ENCODE data around the gene NEK10.
A peak's percentile ranks its signal among the peaks of the same experiment; 100 is the strongest.

The NEK10 gene

DNA sequence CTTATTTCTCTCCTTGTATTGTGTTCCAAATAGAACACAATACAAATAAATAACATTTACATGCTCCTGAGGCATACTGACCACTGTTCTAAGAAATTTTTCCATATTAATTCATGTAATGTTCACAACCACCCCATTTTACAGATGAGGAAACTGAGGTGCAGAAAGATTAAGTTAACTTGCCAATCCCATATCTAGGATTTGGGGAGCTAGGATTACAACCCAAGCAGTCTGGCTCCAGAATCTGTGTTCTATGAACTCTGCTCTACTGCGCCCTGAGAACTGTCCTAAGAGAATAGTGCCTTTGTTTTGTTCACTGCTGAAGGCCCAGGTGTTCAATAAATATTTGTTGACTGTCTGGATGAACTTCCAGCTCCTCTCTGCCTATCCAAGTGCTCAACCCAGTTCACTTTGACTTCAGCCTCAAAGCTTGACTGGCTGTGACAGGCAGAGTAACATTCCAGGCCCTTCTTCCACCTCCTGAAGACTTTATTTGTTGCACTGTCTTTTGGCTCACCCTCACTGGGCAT, 3.1 kb downstream of the NEK10 start:
- no peaks in the 10 kb centered on the region for H3K9me3 Mint-ChIP-seq
- TF ChIP-seq, protein P1, sequence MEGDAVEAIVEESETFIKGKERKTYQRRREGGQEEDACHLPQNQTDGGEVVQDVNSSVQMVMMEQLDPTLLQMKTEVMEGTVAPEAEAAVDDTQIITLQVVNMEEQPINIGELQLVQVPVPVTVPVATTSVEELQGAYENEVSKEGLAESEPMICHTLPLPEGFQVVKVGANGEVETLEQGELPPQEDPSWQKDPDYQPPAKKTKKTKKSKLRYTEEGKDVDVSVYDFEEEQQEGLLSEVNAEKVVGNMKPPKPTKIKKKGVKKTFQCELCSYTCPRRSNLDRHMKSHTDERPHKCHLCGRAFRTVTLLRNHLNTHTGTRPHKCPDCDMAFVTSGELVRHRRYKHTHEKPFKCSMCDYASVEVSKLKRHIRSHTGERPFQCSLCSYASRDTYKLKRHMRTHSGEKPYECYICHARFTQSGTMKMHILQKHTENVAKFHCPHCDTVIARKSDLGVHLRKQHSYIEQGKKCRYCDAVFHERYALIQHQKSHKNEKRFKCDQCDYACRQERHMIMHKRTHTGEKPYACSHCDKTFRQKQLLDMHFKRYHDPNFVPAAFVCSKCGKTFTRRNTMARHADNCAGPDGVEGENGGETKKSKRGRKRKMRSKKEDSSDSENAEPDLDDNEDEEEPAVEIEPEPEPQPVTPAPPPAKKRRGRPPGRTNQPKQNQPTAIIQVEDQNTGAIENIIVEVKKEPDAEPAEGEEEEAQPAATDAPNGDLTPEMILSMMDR (IDR thresholded peaks at IDR 0.05) = no peak
- peaks cover 22% of the 10 kb centered on the region for H3K27me3 Mint-ChIP-seq (ENCODE audit: low read depth, poor library complexity)
- no peak overlapping the region for H3K27ac Mint-ChIP-seq
- H3K4me3 Mint-ChIP-seq = no peak overlapping the region
- peaks cover 17% of the 10 kb centered on the region for H3K4me1 Mint-ChIP-seq
- no peak for DNase-seq
- H3K36me3 Mint-ChIP-seq (ENCODE audit: low read depth) = no peaks in the 10 kb centered on the region

DNA sequence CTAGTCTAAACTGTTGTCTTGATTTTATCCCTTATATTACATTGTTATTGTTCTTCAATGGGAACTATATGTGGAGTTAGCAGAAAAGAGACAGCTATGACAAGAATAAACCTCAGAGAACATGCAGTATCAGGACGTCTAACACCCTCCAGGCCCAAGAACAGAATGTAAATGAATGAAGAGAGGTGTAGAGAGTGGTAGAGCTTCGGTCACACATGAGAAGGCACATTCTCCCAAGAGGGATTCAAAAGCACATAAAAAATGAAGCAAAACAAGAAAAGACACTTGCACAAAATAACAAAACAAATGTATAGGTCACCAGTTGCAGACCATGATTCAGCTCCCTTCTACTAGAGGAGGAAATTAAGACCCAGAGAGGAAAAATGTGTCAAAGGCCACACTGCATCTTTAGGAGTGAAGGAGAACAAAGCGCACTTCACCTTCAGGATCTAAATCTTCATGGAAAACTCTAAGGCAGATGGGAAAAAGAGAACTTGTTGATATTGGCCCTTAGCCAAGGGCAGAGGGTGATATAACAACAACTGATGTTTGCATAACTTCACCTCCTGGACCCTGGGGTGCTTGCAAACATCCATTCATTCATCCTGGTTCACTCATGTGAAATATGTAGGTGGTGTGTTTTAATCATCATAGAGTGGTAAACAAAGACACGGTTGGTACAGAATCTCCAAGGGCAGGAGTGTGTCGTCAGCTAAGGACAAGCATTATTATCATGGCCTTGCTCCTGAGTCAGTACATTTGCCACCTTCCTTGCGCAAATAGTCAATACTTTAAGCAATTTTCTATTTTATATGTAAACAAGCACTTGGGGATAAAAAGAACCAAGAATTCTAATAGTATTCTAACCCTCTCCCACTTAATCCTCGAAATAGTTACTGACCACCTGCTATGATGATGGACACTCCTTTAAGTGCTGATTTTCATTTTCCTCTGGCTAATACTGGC, 8.8 kb downstream of the NEK10 start:
- no peaks in the 10 kb centered on the region for H3K36me3 Mint-ChIP-seq (ENCODE audit: low read depth)
- no peak overlapping the region for H3K4me3 Mint-ChIP-seq
- no peak for DNase-seq
- TF ChIP-seq, protein P1 (IDR thresholded peaks at IDR 0.05) = no peak
- H3K27me3 Mint-ChIP-seq (ENCODE audit: low read depth, poor library complexity) = no peaks in the 10 kb centered on the region
- no peaks in the 10 kb centered on the region for H3K9me3 Mint-ChIP-seq
- peaks cover 20% of the 10 kb centered on the region for H3K4me1 Mint-ChIP-seq
- H3K27ac Mint-ChIP-seq = peak overlapping the region; percentile 55

DNA sequence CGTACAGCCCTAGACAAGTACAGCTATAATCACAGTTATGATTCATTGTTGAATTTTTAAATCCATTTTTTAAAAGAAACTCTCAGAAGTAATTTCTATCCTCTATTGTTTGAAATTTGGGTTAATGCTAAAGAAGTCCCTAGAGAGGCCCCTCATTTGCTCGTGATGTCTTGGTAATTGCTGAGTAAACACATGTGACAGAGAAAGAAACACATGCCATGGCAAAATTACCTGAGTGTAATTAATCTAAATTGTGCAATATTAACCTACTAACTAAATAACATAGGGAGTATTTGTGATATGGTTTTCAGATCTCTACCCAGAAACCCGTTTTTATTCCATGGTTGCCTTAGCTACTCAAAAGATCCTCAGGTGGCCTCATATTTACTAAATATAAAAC, 10.8 kb downstream of the NEK10 start:
- H3K9me3 Mint-ChIP-seq = no peaks in the 10 kb centered on the region
- TF ChIP-seq, protein P1 (IDR thresholded peaks at IDR 0.05) = no peak
- DNase-seq = no peak
- peaks cover 4% of the 10 kb centered on the region for H3K27me3 Mint-ChIP-seq (ENCODE audit: low read depth, poor library complexity)
- H3K4me3 Mint-ChIP-seq = no peak overlapping the region
- peaks cover 20% of the 10 kb centered on the region for H3K4me1 Mint-ChIP-seq
- no peaks in the 10 kb centered on the region for H3K36me3 Mint-ChIP-seq (ENCODE audit: low read depth)
- no peak overlapping the region for H3K27ac Mint-ChIP-seq

DNA sequence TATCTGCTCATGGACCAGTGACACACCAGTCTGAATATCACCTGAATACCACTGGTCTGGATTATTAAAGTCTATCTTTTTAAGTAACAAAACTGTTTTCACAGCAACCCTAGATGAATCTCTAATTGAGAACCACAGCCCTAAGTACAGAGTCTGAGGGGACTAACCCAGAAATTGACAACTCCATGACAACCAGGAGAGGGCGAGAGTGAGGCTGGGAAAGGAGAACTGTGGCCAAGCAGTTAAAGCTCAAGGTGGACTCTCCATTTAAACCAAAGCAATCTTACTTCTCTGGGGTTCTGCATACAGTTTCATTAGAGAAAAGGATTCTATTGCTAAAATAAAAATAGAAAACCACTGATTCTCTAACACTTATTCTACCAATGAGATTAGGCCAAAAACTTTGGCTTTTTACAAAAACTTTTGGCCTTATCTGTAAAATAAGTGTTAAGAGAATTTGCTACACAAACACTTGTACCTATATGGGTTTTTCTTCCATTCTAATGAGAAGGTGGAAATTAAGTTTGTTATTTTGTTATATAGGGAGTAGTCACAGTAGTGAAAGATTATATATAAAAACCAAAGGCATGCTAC, 11.4 kb downstream of the NEK10 start:
- peak; percentile 45 for DNase-seq
- Mint-ChIP-seq H3K36me3 (ENCODE audit: low read depth) (no peaks in the 10 kb centered on the region), H3K4me1 (peaks cover 20% of the 10 kb centered on the region), H3K27ac (no peak overlapping the region), H3K4me3 (no peak overlapping the region), H3K9me3 (no peaks in the 10 kb centered on the region), H3K27me3 (ENCODE audit: low read depth, poor library complexity) (peaks cover 4% of the 10 kb centered on the region)
- TF ChIP-seq, protein P1 (IDR thresholded peaks at IDR 0.05) = peak; percentile 53

DNA sequence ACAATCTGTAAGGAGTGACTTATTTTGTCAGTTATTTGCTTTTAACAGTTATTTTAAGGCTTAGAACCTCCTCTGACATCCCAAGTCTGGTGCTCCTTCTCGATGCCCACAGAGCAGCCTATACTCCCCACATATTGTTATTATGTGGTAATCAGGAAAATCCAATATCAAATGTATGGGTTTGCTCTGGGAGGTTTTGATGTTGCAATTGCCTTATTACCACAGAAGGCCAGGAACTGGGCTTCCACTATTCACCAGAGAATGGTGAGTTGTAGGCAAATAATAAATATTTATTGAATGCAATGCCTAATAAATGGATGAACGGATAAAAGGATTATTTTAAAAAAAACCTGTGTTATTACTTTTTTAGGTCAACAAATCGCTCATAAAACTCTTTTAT, 12.2 kb downstream of the NEK10 start:
- Mint-ChIP-seq H3K9me3 (no peaks in the 10 kb centered on the region), H3K4me3 (no peak overlapping the region), H3K27ac (no peak overlapping the region), H3K27me3 (ENCODE audit: low read depth, poor library complexity) (peaks cover 4% of the 10 kb centered on the region), H3K4me1 (peaks cover 20% of the 10 kb centered on the region), H3K36me3 (ENCODE audit: low read depth) (no peaks in the 10 kb centered on the region)
- DNase-seq = no peak
- TF ChIP-seq, protein P1 (IDR thresholded peaks at IDR 0.05) = no peak
